Measurements from ENCODE around the gene AFTPH. TPM values are rescaled to one million over a fixed set of nuclear protein-coding genes. Genes with fewer than 3 reads are reported as not detected.
A peak's percentile ranks its signal among the peaks of the same experiment; 100 is the strongest.

The AFTPH gene
- total RNA-seq, 2 donors from 2014 or later = 47.1 to 48.2 TPM

DNA sequence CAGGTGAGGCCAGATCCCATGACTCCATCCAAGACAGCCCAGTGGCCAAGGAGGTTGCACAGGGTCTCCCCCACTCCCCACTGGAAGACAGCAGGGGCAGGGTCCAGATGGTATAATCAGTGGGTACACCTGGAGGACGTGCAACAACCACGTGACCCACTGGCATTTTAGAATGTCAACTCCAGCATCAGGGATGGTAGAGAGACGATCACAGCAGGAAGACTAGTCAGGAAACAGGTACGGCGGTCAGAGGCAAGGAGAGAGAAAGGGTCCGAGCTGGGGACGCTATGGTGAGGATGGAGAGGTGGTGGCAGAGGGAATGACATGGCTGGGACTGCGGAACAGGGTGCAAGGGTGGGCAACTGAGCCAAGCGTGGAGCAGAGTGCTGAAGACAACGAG is 106.6 kb downstream of the AFTPH start:
- peaks cover 1 to 6% of the 10 kb centered on the region in 2 donors for H3K36me3 Mint-ChIP-seq (ENCODE audit: insufficient read depth in 2 of 2)
- no peaks in the 10 kb centered on the region for H3K4me1 Mint-ChIP-seq (ENCODE audit: low read depth)
- no peak for ATAC-seq (replicated peaks in 1 of 2)
- H3K4me3 Mint-ChIP-seq = no peak overlapping the region
- H3K9me3 Mint-ChIP-seq = no peaks in the 10 kb centered on the region
- no peak overlapping the region for H3K27ac Mint-ChIP-seq
- no peaks in the 10 kb centered on the region for H3K27me3 Mint-ChIP-seq (ENCODE audit: low read depth)
- DNase-seq = no peak

DNA sequence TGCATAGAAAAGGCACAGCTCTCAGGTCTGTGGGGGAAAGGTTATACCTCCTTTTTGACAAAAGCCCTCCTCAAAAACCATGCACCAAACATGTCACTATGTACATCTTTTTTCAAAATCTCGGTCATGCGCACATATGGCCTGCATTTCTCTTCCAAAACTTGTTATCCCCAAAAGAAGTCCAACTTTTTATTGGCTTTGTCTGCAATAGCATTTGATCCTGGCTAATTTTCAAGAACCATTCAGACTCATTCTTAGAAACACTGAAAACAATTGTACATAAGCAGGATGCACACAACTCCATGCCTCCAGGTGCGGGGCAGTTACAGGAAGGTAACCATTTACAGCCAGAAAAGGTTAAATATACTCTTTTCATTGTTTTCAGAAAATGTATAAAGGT is 107.6 kb downstream of the AFTPH start:
- Mint-ChIP-seq H3K27me3 (ENCODE audit: low read depth) (no peaks in the 10 kb centered on the region), H3K9me3 (no peaks in the 10 kb centered on the region), H3K36me3 (ENCODE audit: insufficient read depth in 2 of 2) (peaks cover 5 to 12% of the 10 kb centered on the region in 2 donors), H3K27ac (no peak overlapping the region), H3K4me1 (ENCODE audit: low read depth) (peaks cover 5% of the 10 kb centered on the region), H3K4me3 (no peak overlapping the region)
- no peak for DNase-seq
- ATAC-seq (replicated peaks in 1 of 2) = no peak

DNA sequence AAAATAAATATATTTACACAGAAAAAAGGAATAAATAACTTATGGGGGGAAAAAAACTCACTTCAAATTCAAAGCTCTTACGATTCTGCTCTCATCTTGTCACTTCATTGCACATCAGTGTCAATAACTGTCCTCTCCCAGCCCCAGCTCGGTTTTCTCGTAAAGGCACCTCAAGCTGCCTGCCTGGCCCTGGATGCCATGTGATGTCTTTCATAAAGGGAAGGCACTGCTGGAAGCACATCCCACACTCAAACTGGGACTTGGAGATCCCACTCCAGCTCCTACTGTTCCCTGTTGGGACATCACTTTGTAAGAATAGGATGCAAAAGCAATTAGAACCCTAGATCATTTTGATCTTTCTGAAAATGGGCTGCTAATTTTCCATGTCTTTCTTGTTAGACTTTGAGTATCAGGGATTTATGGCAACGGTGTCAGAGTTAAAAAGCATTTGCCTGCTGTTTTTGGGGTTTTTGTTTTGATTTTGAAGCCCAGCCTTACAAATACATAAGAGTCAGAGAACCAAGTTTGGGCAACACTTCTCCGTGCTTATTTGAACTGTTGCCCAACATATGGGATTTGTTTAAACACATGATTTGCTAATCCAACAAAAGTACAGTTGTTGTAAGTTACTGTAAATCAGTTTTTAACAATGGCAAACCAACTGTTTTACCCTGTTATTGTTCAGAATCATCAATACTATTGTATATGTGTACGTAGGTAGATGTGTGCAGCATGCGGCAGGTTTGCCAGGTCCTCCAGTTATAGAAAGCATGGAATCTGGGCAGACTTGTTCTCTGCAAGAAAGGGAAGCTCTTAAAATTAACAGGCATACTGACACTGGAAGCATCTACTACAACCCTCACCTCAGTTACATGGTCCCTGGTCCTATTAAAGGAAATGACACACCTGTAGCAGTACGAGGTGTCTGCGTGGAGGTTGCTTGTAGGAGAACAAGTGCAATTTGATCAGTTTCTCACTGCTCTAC is 109.0 kb downstream of the AFTPH start:
- no peak overlapping the region for H3K27ac Mint-ChIP-seq
- ATAC-seq (replicated peaks in 1 of 2) = no peak
- DNase-seq = no peak
- H3K9me3 Mint-ChIP-seq = no peaks in the 10 kb centered on the region
- no peaks in the 10 kb centered on the region for H3K27me3 Mint-ChIP-seq (ENCODE audit: low read depth)
- H3K4me3 Mint-ChIP-seq = no peak overlapping the region
- H3K36me3 Mint-ChIP-seq (ENCODE audit: insufficient read depth in 2 of 2) = peaks cover 6 to 13% of the 10 kb centered on the region in 2 donors
- peaks cover 18% of the 10 kb centered on the region for H3K4me1 Mint-ChIP-seq (ENCODE audit: low read depth)

DNA sequence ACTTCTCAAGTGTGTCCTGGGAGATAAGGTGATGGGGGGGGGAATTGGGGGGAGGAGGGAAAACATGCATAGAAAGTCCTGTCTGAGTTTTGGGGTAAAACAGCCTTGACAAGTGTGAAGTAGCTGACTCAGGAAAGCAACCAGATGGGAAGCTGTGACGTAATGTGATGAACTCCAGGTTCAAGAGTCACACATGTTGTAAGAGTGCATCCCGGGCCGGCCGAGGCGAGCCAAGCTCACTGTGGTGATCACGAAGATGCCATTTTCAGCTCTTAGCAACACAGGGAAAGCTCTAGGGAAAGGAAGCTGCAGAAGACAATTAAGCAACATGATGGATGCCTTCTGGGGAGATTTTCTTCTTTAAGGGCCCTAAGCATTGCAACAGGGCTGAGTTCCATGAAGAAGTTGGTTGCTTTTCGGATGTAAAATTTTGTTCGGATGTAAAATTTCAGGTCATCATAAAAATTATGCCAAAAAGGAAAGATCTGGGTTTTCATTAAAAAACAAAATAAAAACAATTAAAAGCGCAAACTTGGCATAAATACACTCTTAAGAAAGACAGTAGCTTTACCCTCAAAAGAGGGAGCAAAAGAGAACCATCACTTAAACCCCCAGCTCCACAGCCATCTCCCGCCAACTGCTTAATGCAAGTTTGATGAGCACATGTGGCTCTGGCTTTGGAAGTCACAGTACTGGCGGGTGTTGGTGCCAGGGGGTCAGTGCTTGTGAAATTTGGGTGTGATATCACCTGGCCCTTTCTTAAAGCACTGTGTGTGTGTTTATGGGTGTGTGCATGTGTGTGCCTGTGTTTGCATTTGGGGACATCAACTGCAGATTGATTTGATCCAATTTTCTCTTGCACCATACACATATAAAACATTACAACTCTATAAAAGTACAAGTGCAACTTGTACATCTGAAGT is 110.5 kb downstream of the AFTPH start:
- no peak for DNase-seq
- H3K4me1 Mint-ChIP-seq (ENCODE audit: low read depth) = peaks cover 33% of the 10 kb centered on the region
- H3K27ac Mint-ChIP-seq = no peak overlapping the region
- no peak overlapping the region for H3K4me3 Mint-ChIP-seq
- no peaks in the 10 kb centered on the region for H3K9me3 Mint-ChIP-seq
- H3K36me3 Mint-ChIP-seq (ENCODE audit: insufficient read depth in 2 of 2) = peaks cover 6 to 13% of the 10 kb centered on the region in 2 donors
- no peak for ATAC-seq (replicated peaks in 1 of 2)
- no peaks in the 10 kb centered on the region for H3K27me3 Mint-ChIP-seq (ENCODE audit: low read depth)

DNA sequence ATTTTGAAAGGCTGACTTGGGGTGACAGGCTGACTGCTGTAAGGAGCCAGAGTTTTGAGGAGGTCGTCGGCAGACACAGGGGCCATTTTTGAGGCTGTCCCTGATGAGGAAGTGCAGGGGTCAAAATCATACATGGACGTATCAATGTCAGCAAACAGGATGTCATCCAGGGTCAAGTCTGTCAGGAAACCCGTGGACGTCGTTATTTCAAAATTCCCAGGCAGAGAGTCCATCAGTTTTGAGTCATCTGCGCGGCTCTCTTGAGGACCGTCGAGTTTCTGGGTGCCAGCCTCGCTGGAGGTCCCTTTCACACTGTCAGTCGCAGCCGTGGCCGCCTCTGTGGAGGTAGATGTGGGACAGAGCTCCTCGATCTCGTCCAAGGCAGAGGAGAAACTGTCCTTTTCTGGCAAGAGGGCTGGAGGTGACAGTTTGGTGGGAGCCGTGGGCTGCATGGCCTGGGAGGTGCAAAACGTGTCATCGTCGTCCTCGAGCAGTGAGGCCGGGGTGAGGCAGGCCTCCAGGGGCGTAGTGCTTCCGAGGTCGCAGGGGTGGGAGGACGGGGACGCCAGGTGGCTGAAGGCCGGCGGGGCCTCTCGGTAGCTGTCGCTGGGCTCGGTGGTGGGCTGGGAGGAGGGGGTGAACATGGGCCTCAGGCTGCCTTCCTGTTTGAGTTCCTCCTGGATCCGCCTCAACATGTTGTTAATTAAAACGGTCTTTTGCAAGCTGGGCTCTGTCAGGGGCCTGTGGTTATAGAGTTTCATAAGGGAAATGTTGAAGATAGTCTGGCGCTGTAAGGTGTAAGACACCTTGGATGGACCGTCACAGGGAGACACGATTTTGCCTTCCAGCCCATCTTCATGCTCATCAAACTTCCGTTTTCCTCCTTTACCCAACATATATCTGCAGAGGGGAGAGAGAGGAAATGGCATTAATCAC is 112.1 kb downstream of the AFTPH start:
- DNase-seq (no peak), ATAC-seq (replicated peaks in 1 of 2) (peak; percentile 33 to 59)
- peaks cover 6 to 13% of the 10 kb centered on the region in 2 donors for H3K36me3 Mint-ChIP-seq (ENCODE audit: insufficient read depth in 2 of 2)
- H3K4me3 Mint-ChIP-seq = peak overlapping the region; percentile 58 to 76
- H3K4me1 Mint-ChIP-seq (ENCODE audit: low read depth) = peaks cover 50% of the 10 kb centered on the region
- H3K9me3 Mint-ChIP-seq = no peaks in the 10 kb centered on the region
- H3K27ac Mint-ChIP-seq = peak overlapping the region; percentile 92
- H3K27me3 Mint-ChIP-seq (ENCODE audit: low read depth) = no peaks in the 10 kb centered on the region

DNA sequence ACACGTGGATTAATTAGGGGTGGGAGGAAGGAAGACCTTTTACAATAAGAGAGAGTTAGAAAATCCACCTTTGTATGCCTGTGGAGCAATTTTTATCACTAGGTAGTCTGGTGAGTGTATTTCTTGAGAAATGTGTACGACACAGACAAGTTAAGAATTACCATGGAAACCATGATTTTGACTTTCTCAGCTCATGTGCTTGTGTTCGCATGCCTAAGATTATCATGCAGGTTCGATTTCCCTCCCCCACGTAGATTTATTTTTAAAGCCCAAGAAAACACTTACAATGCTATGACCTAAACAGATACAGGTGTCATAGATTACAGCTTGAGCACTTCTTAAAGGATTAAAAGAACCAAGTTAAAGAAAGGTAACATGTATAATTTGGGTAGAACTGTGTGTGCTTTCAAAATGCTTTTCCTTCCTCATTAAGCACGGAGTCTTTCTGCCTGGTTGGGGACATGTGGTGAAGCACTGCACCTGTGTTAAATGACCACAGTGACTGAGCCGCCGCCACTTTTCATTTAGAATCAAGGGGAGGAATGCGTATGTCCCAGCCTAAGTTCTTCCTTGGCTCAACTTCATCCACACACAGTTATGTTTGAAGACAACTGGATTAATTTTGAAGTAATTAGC is 113.0 kb downstream of the AFTPH start:
- H3K4me3 Mint-ChIP-seq = peak overlapping the region; percentile 58 to 76
- H3K4me1 Mint-ChIP-seq (ENCODE audit: low read depth) = peaks cover 58% of the 10 kb centered on the region
- DNase-seq (peak in 1 of 2 donors; percentile 32), ATAC-seq (replicated peaks in 1 of 2) (peak; percentile 45 to 64)
- H3K27me3 Mint-ChIP-seq (ENCODE audit: low read depth) = no peaks in the 10 kb centered on the region
- peaks cover 6 to 13% of the 10 kb centered on the region in 2 donors for H3K36me3 Mint-ChIP-seq (ENCODE audit: insufficient read depth in 2 of 2)
- no peaks in the 10 kb centered on the region for H3K9me3 Mint-ChIP-seq
- H3K27ac Mint-ChIP-seq = peak overlapping the region; percentile 92

DNA sequence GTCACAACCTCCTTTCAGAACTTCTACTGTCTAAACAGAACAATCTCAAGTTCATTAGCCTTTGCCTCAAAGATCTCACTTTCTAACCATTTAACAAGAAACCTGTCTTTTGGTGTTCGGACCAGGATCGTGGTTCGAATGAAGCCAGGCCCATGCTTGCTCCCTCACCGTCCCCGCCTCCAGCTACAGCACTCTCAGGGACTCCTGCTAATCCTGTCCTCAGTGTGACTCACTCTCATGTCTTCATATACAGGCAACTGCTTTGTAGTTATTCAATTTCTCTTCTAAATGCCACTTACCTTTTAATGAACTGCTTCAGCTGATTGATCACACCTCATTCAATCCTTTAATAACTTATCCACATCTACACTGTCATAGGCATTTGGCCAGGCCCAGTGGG is 113.8 kb downstream of the AFTPH start:
- peak overlapping the region; percentile 58 to 76 for H3K4me3 Mint-ChIP-seq
- ATAC-seq (replicated peaks in 1 of 2) (peak in 1 of 2 donors; percentile 52), DNase-seq (no peak)

DNA sequence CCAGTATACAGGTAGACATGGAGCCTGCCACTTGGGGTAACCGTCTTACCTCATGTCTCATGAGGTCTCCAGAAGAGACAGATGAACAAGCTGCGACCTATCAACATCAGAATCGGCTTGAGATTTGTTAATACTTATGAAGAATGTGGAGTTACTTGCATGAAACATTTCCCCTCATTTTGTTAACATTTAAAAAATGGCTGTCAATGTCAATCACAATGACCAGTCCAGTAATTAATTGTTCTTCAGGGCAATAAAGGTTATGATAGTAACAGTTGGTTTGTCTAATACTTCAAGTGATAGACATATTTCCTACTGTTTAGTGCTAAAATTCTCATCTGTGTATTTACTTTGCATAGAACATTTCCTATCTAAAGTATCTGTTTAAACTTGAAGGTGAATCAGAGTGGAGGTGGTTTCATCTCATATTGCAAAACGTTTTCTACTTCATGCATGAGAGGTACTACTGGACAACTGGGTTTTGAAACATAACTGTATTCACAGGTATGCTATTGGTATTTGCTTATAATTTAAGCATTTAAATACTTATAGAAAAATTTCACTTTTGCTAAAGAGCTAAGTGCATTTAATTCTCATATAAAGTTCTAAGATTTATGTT is 114.5 kb downstream of the AFTPH start:
- no peaks in the 10 kb centered on the region for H3K9me3 Mint-ChIP-seq
- H3K36me3 Mint-ChIP-seq (ENCODE audit: insufficient read depth in 2 of 2) = peaks cover 5 to 10% of the 10 kb centered on the region in 2 donors
- peaks cover 71% of the 10 kb centered on the region for H3K4me1 Mint-ChIP-seq (ENCODE audit: low read depth)
- DNase-seq = no peak
- no peaks in the 10 kb centered on the region for H3K27me3 Mint-ChIP-seq (ENCODE audit: low read depth)
- peak overlapping the region; percentile 58 to 76 for H3K4me3 Mint-ChIP-seq
- ATAC-seq (replicated peaks in 1 of 2) = no peak
- peak overlapping the region; percentile 62 for H3K27ac Mint-ChIP-seq

More for the DNA sequence above, 113.8 kb downstream of the AFTPH start:
- Mint-ChIP-seq H3K4me1 (ENCODE audit: low read depth) (peaks cover 64% of the 10 kb centered on the region), H3K27ac (peak overlapping the region; percentile 62), H3K9me3 (no peaks in the 10 kb centered on the region), H3K27me3 (ENCODE audit: low read depth) (no peaks in the 10 kb centered on the region), H3K36me3 (ENCODE audit: insufficient read depth in 2 of 2) (peaks cover 6 to 13% of the 10 kb centered on the region in 2 donors)

DNA sequence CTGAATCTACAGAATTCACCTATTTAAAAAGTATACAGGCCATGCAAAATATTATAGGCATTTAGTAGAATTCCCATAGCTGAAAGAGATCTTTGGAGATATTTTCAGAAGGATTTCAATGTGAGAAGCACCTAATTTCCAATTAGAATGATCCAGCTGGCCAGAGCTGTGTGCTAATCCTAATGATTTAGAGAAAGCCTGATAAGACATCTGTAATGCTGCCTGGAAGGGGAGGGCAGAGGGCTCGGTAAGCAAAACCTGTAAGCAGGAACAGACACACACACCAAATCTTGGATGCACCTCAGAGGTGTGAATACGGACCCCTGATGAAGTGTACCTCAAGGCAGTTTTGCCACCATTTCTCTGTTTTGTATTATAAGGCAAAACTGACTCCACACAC is 115.6 kb downstream of the AFTPH start:
- Mint-ChIP-seq H3K36me3 (ENCODE audit: insufficient read depth in 2 of 2) (peaks cover 4 to 10% of the 10 kb centered on the region in 2 donors), H3K27me3 (ENCODE audit: low read depth) (no peaks in the 10 kb centered on the region), H3K9me3 (no peaks in the 10 kb centered on the region), H3K4me1 (ENCODE audit: low read depth) (peaks cover 82% of the 10 kb centered on the region), H3K4me3 (peak overlapping the region in 1 of 2 donors; percentile 32), H3K27ac (no peak overlapping the region)
- DNase-seq = no peak
- ATAC-seq (replicated peaks in 1 of 2) = no peak

DNA sequence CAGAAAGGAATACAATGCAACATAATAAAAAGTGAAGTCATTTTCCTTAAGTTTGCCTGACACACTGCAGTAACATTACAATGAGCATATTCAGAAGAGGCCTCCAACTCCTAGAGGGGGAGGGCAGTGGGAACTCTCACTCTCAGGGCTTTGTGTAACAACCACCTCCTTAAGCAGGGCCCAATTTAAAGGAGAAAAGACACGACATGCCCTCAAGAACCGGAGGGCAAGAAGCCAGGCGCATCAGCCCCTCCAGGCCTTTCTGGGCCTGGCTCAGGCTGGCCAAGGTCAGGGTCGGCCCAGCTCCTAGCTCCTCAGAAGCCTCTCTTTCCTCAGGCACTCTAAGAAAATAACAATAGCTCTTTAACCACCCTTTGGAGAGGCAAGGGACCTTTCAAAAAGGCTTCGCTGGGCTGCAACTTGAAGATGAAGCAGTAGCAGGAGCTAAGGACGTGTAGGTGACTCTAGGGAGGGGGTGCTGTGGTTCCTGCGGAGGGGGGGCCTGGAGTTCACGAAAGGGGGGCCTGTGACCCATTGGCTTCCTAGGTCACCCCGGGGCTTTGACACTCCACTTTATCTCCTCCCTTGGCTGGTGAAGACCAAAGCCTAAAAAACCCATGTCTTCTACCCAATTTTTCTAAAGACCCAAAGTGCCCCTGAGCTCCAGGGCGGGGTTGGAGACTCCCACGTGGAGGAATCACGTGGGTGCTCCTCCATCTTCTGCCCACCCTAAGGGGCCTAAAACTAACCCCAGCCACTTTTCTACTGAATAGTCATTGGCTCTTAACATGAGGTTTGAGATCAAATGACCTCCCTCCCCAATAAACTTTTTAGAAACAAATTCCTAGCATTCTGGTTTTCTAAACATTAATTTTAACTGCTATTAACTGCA is 116.3 kb downstream of the AFTPH start:
- no peaks in the 10 kb centered on the region for H3K9me3 Mint-ChIP-seq
- H3K4me1 Mint-ChIP-seq (ENCODE audit: low read depth) = peaks cover 84% of the 10 kb centered on the region
- DNase-seq (no peak), ATAC-seq (replicated peaks in 1 of 2) (no peak)
- H3K27me3 Mint-ChIP-seq (ENCODE audit: low read depth) = no peaks in the 10 kb centered on the region
- peaks cover 4 to 10% of the 10 kb centered on the region in 2 donors for H3K36me3 Mint-ChIP-seq (ENCODE audit: insufficient read depth in 2 of 2)
- H3K4me3 Mint-ChIP-seq = peak overlapping the region in 1 of 2 donors; percentile 32
- H3K27ac Mint-ChIP-seq = no peak overlapping the region

DNA sequence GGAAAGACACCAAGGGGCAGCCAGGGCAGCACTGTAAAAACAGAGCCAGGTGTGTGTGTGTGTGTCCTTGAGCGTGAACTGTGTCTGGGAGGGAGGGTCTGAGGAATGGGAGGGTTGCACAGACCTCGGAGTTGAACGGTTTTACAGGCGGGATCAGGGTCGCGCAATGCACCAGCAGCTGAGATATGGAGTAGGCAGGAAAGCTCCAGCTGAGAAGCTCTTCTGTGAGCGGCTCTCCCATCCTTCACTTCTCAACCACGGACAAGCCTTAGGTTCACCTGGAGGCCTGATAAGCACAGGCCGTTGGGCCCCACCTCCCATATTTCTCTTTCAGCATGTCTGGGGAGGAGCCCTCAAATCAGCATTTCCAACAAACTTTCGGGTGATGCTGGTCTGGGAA is 117.5 kb downstream of the AFTPH start:
- DNase-seq (no peak), ATAC-seq (replicated peaks in 1 of 2) (no peak)
- Mint-ChIP-seq H3K4me3 (no peak overlapping the region), H3K9me3 (no peaks in the 10 kb centered on the region), H3K36me3 (ENCODE audit: insufficient read depth in 2 of 2) (peaks cover 2% of the 10 kb centered on the region in 2 donors), H3K27me3 (ENCODE audit: low read depth) (no peaks in the 10 kb centered on the region), H3K4me1 (ENCODE audit: low read depth) (peaks cover 90% of the 10 kb centered on the region), H3K27ac (no peak overlapping the region)

All from activated T-cell treated with anti-CD3 and anti-CD28 coated beads, Interleukin-2, amount 50 U/mL, for 72 hours (primary cell).